ENCODE results near the gene KIF13A.
"Not testable (repeated sequence)": the region's sequence is repeated elsewhere in the genome, so short reads cannot be mapped to it uniquely, and the experiment has no call there.

The KIF13A gene

DNA sequence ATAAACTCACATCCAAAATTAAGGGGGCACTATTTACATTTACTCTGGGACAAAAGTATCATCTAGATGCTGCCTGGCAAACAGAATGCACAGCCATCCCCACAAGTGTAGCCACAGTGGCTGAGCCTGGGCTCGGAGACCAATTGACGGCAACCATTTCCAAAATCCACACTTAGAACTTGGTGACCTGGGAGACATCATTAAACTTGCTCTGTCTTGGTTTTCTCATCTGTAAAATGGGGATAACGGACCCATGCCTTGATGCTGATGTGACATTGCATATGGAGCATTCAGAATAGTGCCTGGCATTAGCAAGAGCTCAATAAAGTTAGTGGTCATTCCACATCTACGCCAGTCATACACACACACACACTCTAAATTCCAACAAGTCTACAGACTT, 140.7 kb downstream of the KIF13A start:
- no peak for DNase-seq (ENCODE audit: low read depth in 2 of 2)

- DNase-seq (ENCODE audit: low read depth in 2 of 2), result no peak
Measured at GRCh38 chr6:17845598-17845997, 141.8 kb downstream of the KIF13A start.

GRCh38 chr6:17844967-17845366, 142.5 kb downstream of the KIF13A start:
- DNase-seq (ENCODE audit: low read depth in 2 of 2), result not testable (repeated sequence)

GRCh38 chr6:17842934-17843821, 144.3 kb downstream of the KIF13A start:
- no peak for DNase-seq (ENCODE audit: low read depth in 2 of 2)

- no peak for DNase-seq (ENCODE audit: low read depth in 2 of 2)
Measured at GRCh38 chr6:17842014-17842776, 145.2 kb downstream of the KIF13A start.

- DNase-seq (ENCODE audit: low read depth in 2 of 2), result no peak
Measured at GRCh38 chr6:17839513-17840223, 147.8 kb downstream of the KIF13A start.

DNA sequence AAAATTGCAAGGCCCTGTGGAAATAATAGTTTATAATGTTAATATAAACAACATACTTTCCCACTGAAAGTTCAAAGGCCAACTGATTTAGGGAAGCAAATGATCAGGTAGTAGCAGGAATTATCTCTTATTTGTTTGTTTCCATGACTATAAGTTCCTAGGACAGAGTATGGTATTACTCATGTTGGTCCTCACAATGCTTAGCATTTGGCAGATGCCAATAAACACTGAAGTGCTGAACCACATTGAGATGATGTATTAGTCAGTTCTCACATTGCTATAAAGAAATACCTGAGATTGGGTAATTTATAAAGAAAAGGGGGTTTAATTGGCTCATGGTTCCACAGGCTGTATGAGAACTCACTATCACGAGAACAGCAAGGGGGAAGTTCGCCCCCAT, 151.1 kb downstream of the KIF13A start:
- DNase-seq (ENCODE audit: low read depth in 2 of 2), result no peak

DNA sequence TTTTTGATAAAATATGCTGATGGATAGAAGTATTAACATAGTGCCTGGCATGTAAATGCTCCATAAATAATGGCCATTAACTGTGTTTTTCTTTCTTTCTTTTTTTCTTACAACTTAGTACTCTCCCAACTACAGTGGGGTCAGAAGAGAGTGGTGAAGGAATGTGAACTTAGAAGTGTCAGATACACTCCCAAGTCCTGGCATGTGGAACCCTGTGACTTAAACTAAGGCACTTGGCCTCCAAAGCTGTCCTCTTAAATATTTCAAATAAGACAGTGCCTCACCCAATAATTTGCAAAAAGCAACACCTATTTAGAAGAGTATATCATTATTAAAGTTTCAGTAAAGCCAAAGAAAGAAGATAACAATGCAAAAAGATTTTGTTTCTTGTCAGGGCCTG, 151.7 kb downstream of the KIF13A start:
- no peak for DNase-seq (ENCODE audit: low read depth in 2 of 2)

DNA sequence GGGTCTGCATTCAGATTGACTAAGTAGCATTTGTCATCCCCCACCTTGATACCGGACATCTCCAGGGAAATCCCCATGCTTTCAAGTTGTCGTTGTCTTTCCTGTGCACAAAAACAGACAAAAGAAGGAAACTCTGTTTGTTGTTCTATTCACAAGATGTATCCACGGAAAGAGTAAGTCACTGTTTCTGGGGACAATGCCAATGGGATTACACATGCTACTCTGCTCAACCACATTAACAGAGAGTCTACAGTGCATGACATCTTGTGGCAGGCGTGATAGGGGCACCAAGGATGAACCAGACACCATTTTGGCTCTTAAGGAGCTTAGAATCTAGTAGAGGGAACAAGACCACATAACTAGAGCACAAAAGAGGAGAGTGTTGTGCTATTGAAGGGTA, 156.3 kb downstream of the KIF13A start:
- no peak for DNase-seq (ENCODE audit: low read depth in 2 of 2)

- no peak for DNase-seq (ENCODE audit: low read depth in 2 of 2)
Measured at GRCh38 chr6:17829905-17830304, 157.5 kb downstream of the KIF13A start.

DNA sequence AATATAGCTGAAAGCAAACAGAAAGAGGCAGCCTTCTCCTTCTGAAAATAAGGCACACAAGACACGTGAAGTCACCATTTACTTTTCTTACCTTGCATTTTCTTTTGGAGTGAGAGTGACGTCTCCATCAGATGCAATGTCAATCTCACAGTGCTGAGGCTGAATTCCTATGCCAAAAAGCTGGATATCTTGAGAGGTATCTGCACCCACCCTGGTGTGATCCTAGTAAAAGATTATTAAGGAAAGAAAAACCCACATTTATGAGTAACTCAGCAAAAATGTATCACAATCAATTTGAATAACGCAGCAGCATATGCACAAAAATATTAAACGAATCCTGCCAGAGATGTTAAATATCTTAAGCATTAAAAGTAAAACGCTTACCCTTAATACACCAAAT, 159.3 kb downstream of the KIF13A start:
- no peak for DNase-seq (ENCODE audit: low read depth in 2 of 2)

DNA sequence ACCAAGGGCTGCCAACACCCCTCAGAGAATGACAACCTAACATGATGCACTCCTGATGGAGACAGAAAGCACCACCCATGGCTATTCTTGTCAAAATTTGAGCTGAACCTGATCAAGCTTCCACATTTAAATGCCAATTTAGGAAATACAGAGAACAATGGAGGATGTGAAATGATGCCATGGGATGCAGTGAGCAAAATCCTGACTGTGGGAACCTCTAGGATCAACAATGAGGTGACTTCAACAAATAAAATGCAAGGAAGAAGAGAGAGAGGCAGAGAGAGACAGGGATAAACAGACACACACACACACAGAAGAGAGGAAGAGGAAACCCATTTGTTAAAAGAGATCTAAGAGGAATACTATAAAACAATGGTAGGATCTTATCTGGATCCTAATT, 161.1 kb downstream of the KIF13A start:
- no peak for DNase-seq (ENCODE audit: low read depth in 2 of 2)

GRCh38 chr6:17820055-17820454, 167.4 kb downstream of the KIF13A start:
- DNase-seq (ENCODE audit: low read depth in 2 of 2), result no peak

DNA sequence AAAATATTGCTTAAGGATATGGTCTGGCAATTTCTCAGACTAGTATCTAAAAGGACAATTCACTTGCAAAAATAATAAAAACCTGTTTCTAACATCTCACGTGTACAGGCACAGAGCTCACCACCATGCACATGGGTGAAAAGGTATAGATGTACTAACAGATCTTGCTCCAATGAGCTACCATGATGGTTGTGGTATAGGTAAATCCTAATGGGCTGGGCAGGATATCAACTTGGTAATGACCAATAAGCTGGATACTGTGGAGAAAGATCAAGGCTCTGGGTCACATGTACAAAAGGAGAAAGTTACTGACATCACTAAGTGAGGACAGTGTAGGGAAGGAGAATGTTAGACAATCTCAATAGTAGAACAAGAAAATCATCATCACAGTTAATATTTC, 169.7 kb downstream of the KIF13A start:
- no peak for DNase-seq (ENCODE audit: low read depth in 2 of 2)

DNA sequence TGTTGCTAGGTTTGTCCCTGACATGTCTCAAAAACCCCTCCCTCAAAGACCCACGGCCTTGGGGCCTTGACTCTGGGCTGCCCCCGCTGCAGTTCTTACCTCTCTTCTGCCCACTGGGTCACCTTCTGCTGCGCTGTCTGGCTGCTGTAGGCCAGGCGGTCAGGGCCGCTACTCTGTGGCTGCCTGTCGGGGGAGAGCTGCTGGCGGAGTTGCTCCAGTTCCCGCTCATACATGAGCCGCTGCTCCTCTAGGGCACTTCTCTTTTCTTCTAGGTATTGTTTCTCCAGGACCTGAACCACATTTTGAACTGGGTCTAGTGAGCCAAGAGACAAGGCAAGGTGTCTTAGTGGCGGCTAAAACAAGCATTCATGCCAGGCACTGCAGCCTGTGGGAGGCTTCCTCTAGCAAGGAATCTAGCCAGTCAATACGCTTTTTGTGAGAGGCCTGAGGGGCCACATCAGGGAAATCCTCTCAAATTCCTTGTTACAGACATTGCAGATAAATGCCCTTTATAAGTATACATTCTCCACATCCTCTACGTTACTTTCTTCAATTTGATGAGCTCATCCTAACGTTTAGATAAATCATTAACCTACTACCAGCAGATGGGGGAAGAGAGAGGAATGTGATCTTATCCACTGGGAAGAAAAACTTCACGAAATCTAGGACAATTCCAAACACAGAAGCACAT, 170.4 kb downstream of the KIF13A start:
- no peak for DNase-seq (ENCODE audit: low read depth in 2 of 2)

GRCh38 chr6:17813542-17813941, 173.9 kb downstream of the KIF13A start:
- DNase-seq (ENCODE audit: low read depth in 2 of 2), result no peak

- DNase-seq (ENCODE audit: low read depth in 2 of 2), result no peak
Measured at GRCh38 chr6:17812311-17812710, 175.1 kb downstream of the KIF13A start.

DNA sequence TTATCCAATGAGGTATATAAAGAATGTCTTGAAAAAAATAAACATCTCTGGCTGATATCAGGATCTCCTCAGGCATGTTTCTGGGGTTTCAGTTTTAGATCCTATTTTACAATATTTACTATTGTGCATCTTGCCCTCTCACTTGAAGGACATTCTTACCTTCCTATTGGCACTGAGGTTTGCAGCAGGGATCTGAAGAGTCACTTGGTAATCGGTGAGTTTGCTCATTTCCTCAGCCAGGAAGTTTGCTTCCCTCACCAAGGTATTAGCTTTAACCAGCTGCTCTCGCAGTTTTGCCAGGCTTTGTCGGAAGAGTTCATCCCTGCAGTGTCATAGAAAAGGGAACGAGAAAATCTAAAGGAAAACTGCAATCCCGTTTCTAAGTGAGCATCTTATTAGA, 178.8 kb downstream of the KIF13A start:
- no peak for DNase-seq (ENCODE audit: low read depth in 2 of 2)

DNA sequence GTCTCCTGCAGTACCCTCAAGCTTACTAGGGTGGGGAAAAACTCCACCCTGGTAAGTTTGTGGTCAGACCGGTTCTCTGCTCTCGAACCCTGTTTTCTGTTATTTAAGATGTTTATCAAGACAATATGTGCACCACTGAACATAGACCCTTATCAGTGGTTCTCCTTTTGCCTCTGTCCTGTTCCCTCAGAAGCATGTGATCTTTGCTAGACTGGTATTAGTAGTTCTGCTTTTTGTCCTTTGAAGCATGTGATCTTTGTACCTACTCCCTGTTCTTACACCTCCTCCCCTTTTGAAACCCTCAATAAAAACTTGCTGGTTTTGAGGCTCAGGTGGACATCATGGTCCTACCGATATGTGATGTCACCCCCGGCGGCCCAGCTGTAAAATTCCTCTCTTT, 180.0 kb downstream of the KIF13A start:
- not testable (repeated sequence) for DNase-seq (ENCODE audit: low read depth in 2 of 2)

DNA sequence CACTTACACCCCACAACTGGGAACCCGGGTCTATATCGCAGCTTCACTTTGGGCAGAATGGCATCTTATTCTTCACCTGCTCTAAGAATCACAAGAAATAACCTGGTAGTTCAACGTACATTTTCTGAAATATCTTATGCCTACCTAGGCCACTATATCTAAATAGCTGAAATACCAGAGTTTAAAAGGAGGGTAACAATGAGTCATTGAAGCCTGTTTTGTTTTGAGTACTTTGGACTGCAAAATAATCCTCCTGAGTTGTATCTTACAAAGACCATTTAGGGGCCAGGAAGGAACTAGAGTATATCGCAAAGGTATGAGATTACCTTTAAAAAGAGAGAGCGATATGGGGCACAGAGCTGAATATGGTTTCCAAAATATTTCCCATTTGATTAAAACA, 184.0 kb downstream of the KIF13A start:
- DNase-seq (ENCODE audit: low read depth in 2 of 2), result no peak

DNA sequence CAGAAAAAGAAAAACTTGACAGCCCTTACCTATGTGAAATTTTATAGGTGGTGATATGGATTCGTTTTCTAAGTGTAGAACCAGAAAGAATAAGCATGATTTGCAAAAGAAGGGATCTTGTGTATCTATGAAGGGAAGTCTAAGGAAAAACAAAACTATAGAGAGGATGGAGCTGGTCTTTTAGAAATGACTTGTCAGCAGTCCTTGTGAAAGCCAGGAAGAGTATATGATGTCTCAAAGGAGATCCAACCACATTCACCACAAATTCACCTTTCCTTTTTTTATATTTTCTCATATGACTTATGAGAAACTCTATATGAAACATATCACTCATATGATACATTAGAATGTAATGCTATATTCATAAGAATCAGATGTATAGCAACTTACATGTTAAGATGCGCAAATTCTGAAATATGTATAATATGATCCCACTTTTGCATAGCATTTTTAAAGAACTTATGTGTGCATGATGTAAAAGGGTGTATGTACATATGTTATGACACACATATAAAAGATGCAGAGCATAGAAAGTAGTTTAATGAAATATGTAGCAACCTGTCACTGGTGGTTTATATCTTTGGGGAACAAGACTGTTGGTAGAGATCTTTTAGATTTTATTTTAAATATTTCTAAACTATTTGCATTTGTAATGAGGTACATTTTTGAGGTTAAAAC, 188.8 kb downstream of the KIF13A start:
- no peak for DNase-seq (ENCODE audit: low read depth in 2 of 2)

All from stimulated activated CD4-positive, alpha-beta T cell treated with anti-CD3 and anti-CD28 coated beads, Interleukin-1b, Interleukin-23, amount 100 ng/mL, for 4 hours (primary cell).